ENCODE data around the gene PDAP1.

The PDAP1 gene

GRCh38 chr7:99409806-99410205 lies 1.4 kb upstream of the PDAP1 start:
- peak overlapping the region; percentile 100 for H3K27ac ChIP-seq
- no peak for TF ChIP-seq CTCF (conservative IDR thresholded peaks at IDR 0.05)

GRCh38 chr7:99409192-99409572 lies 785 bp upstream of the PDAP1 start:
- TF ChIP-seq CTCF (conservative IDR thresholded peaks at IDR 0.05): no peak
- H3K27ac ChIP-seq: peak overlapping the region; percentile 100

- no peak for TF ChIP-seq CTCF (conservative IDR thresholded peaks at IDR 0.05)
- peak overlapping the region; percentile 100 for H3K27ac ChIP-seq
These were observed 472 bp downstream of the PDAP1 start for GRCh38 chr7:99407872-99408378.

- peak overlapping the region; percentile 100 for H3K27ac ChIP-seq
- no peak for TF ChIP-seq CTCF (conservative IDR thresholded peaks at IDR 0.05)
These were observed 1.8 kb downstream of the PDAP1 start for GRCh38 chr7:99406557-99406956.

GRCh38 chr7:99404977-99405320 lies 3.4 kb downstream of the PDAP1 start:
- TF ChIP-seq CTCF (conservative IDR thresholded peaks at IDR 0.05): no peak
- no peak overlapping the region; the same call in 1 of the 2 replicates for H3K27ac ChIP-seq

- TF ChIP-seq CTCF (conservative IDR thresholded peaks at IDR 0.05): no peak
- no peak overlapping the region; the same call in 1 of the 2 replicates for H3K27ac ChIP-seq
These were observed 4.0 kb downstream of the PDAP1 start for GRCh38 chr7:99404235-99404976.

GRCh38 chr7:99403764-99404163 lies 4.6 kb downstream of the PDAP1 start:
- TF ChIP-seq CTCF (conservative IDR thresholded peaks at IDR 0.05): no peak

More at GRCh38 chr7:99403764-99404163, 4.6 kb downstream of the PDAP1 start:
- H3K27ac ChIP-seq: no peak overlapping the region
